AG04450 (cell line): ENCODE results near the gene HS6ST3. TPM values are rescaled to one million over a fixed set of nuclear protein-coding genes. Genes with fewer than 3 reads are reported as not detected.

Source experiments
- CTCF ChIA-PET: fragments of 300-600, 350-600 bp; formaldehyde crosslinking; extraction: SDS; loops from one replicate; lab custom pipeline; 2022; ENCODE audit warnings: antibody characterized with exemption, inconsistent platforms; lab: Charles Lee
- POLR2A ChIA-PET: fragments of 350-600 bp; formaldehyde crosslinking; extraction: SDS; loops from one replicate; lab custom pipeline; 2021; ENCODE audit warnings: antibody characterized with exemption, inconsistent platforms; lab: Yijun Ruan, JAX
- DNase-seq: peaks from one replicate; pipeline ENCODE4 v3.0.0-alpha.2; 2011; ENCODE audit warnings: low read depth, low spot score
- H3K27ac ChIP-seq: one replicate; pipeline ENCODE4 v1.5.1; 2012; ENCODE audit warnings: low read depth, low read length, control low read depth
- H3K27me3 ChIP-seq: one replicate; pipeline ENCODE4 v1.6.0; 2012; ENCODE audit warnings: low read length; ENCODE audit not compliant: control insufficient read depth, insufficient read depth
- H3K4me3 ChIP-seq: 2 replicates; pipeline ENCODE4 v1.5.1; 2011; ENCODE audit warnings: mild to moderate bottlenecking, low read depth, low read length, control low read depth
- H3K9me3 ChIP-seq: 2 replicates; pipeline ENCODE4 v1.5.1; 2012; ENCODE audit warnings: low read length; ENCODE audit not compliant: control insufficient read depth, insufficient read depth
- CTCF ChIP-seq: IDR thresholded peaks from 2 replicates; pipeline ENCODE4 v1.5.1; 2011; ENCODE audit warnings: low read depth, low read length, control low read depth, inconsistent platforms
- polyA plus RNA-seq: library from polyadenylated mRNA; depleted of rRNA; stranded (reverse); fragments of >200 nt; gene quantifications from 2 replicates; pipeline ENCODE4 v1.2.3, GENCODE V29; 2011

The HS6ST3 gene
- polyA plus RNA-seq, 1 experiment = not detected

- TF ChIP-seq CTCF = no peak
- Histone ChIP-seq H3K27ac (no peak overlapping the region), H3K27me3 (no peaks in the 10 kb centered on the region), H3K9me3 (peaks cover 2% of the 10 kb centered on the region; the same call in 1 of the 2 replicates), H3K4me3 (no peak overlapping the region)
- CTCF ChIA-PET = no interaction called here
- POLR2A ChIA-PET = no interaction called here
- DNase-seq = no peak
Observed at GRCh38 chr13:96646515-96647211, 556.8 kb downstream of the HS6ST3 start.

- Histone ChIP-seq H3K9me3 (no peaks in the 10 kb centered on the region), H3K27ac (no peak overlapping the region), H3K4me3 (no peak overlapping the region), H3K27me3 (no peaks in the 10 kb centered on the region)
- ChIA-PET CTCF (no interaction called here), POLR2A (no interaction called here)
- DNase-seq = no peak
- no peak for TF ChIP-seq CTCF
Observed at GRCh38 chr13:96650301-96650886, 560.5 kb downstream of the HS6ST3 start.

DNA sequence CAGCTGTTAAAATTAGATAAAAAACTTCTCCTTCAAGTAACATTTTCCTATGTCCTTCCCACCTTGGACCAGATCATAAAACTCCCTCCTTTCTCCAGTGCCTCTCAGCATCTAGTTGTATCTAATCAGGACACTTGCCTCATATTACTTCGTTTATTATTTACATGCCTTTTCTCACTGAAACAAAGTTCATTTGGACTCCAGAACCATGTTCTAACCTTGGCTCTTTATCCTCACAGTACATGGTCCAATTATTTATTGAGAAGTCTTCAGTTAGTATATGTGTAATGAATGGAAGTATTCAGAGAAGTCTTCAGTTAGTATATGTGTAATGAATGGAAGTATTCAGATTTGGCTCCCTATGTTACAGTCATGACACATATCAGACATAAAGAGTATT is 561.7 kb downstream of the HS6ST3 start:
- H3K27me3 ChIP-seq = no peaks in the 10 kb centered on the region
- TF ChIP-seq CTCF = no peak
- H3K4me3 ChIP-seq = no peak overlapping the region
- H3K27ac ChIP-seq = no peak overlapping the region
- CTCF ChIA-PET = no interaction called here
- DNase-seq = no peak
- no peaks in the 10 kb centered on the region for H3K9me3 ChIP-seq
- POLR2A ChIA-PET = no interaction called here

DNA sequence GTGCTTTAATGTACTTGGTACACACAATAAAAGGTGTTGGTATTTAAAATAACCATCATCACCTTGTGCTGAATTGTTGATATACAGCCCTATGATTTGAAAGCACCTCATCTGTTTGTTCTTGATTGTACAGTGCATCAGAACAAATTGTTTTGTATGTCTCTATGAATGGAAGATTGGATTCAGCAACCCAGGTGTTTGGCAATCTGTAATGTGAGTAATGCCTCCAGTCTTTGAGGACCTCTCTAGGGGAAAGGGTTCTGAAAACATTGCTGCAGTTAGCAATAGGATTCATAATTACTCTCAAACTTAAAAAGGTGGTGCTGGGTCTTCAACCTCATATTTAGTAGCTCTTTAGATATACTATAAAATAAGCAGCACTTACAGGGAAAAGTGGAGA is 562.6 kb downstream of the HS6ST3 start:
- Histone ChIP-seq H3K27me3 (no peaks in the 10 kb centered on the region), H3K4me3 (no peak overlapping the region), H3K27ac (no peak overlapping the region), H3K9me3 (no peaks in the 10 kb centered on the region)
- CTCF ChIA-PET = no interaction called here
- DNase-seq = no peak
- POLR2A ChIA-PET = no interaction called here
- TF ChIP-seq CTCF = no peak

- CTCF ChIA-PET = no interaction called here
- H3K27me3 ChIP-seq = no peaks in the 10 kb centered on the region
Observed at GRCh38 chr13:96661612-96662011, 571.7 kb downstream of the HS6ST3 start.

More at GRCh38 chr13:96661612-96662011, 571.7 kb downstream of the HS6ST3 start:
- Histone ChIP-seq H3K4me3 (no peak overlapping the region), H3K9me3 (peaks cover 9% of the 10 kb centered on the region), H3K27ac (no peak overlapping the region)
- POLR2A ChIA-PET = no interaction called here
- no peak for TF ChIP-seq CTCF
- DNase-seq = no peak
